Type B pancreatic cell (in vitro differentiated cells): ENCODE data around the gene ALDOA. TPM values are rescaled to one million over a fixed set of nuclear protein-coding genes. Genes with fewer than 3 reads are reported as not detected.

Experiments
- DNase-seq: peaks from one replicate; pipeline ENCODE4 v3.0.0; 2021; ENCODE audit warnings: mixed read lengths; ENCODE audit not compliant: unreplicated experiment; ENCODE audit errors: extremely low spot score
- H3K27ac Mint-ChIP-seq: 2 replicates; pipeline ENCODE4 v1.8.0; 2021; ENCODE audit warnings: mild to moderate bottlenecking, mixed read lengths
- H3K27me3 Mint-ChIP-seq: 2 replicates; pipeline ENCODE4 v1.8.0; 2021; ENCODE audit warnings: mixed read lengths
- H3K36me3 Mint-ChIP-seq: 2 replicates; pipeline ENCODE4 v1.8.0; 2021; ENCODE audit warnings: mixed read lengths
- H3K4me1 Mint-ChIP-seq: one replicate; pipeline ENCODE4 v1.8.0; 2021; ENCODE audit warnings: mixed read lengths; ENCODE audit not compliant: unreplicated experiment
- H3K4me3 Mint-ChIP-seq: 2 replicates; pipeline ENCODE4 v1.8.0; 2021; ENCODE audit warnings: mild to moderate bottlenecking, mixed read lengths
- H3K9me3 Mint-ChIP-seq: 2 replicates; pipeline ENCODE4 v1.8.0; 2021; ENCODE audit warnings: mixed read lengths
- CTCF ChIP-seq: fragments of 200-600 bp; sonication (generic); conservative IDR thresholded peaks from 2 replicates; pipeline ENCODE4 v1.5.0; 2021; ENCODE audit warnings: antibody characterized with exemption, mild to moderate bottlenecking
- total RNA-seq: library from RNA; stranded (reverse); gene quantifications from 2 replicates; pipeline ENCODE4 v1.2.1, GENCODE V29; 2021; ENCODE audit warnings: low replicate concordance

ALDOA gene
- total RNA-seq, 1 donor from 2014 or later: 620 TPM

GRCh38 chr16:30054451-30054850 is 11.1 kb upstream of the ALDOA start:
- Mint-ChIP-seq H3K36me3 (no peaks in the 10 kb centered on the region), H3K4me1 (peaks cover 22% of the 10 kb centered on the region), H3K27me3 (no peaks in the 10 kb centered on the region), H3K27ac (no peak overlapping the region), H3K4me3 (peak overlapping the region; percentile 82), H3K9me3 (no peaks in the 10 kb centered on the region)
- no peak for TF ChIP-seq CTCF
- DNase-seq: no peak

GRCh38 chr16:30054959-30055553 is 10.5 kb upstream of the ALDOA start:
- Mint-ChIP-seq H3K4me1 (peaks cover 22% of the 10 kb centered on the region), H3K27me3 (no peaks in the 10 kb centered on the region), H3K27ac (peak overlapping the region; percentile 74), H3K36me3 (no peaks in the 10 kb centered on the region), H3K9me3 (no peaks in the 10 kb centered on the region), H3K4me3 (peak overlapping the region; percentile 82)
- TF ChIP-seq CTCF: peak; percentile 67
- DNase-seq: no peak

GRCh38 chr16:30060346-30060745 is 5.2 kb upstream of the ALDOA start:
- Mint-ChIP-seq H3K9me3 (no peaks in the 10 kb centered on the region), H3K36me3 (peaks cover 4% of the 10 kb centered on the region), H3K27me3 (no peaks in the 10 kb centered on the region), H3K4me3 (peak overlapping the region; percentile 27), H3K27ac (peak overlapping the region; percentile 70), H3K4me1 (peaks cover 9% of the 10 kb centered on the region)
- DNase-seq: no peak
- no peak for TF ChIP-seq CTCF

GRCh38 chr16:30060836-30061554 is 4.6 kb upstream of the ALDOA start:
- no peaks in the 10 kb centered on the region for H3K27me3 Mint-ChIP-seq
- H3K4me1 Mint-ChIP-seq: peaks cover 8% of the 10 kb centered on the region
- H3K4me3 Mint-ChIP-seq: peak overlapping the region; percentile 32
- DNase-seq: no peak
- TF ChIP-seq CTCF: no peak
- peak overlapping the region; percentile 70 for H3K27ac Mint-ChIP-seq
- no peaks in the 10 kb centered on the region for H3K9me3 Mint-ChIP-seq
- peaks cover 4% of the 10 kb centered on the region for H3K36me3 Mint-ChIP-seq

GRCh38 chr16:30063278-30063892 is 2.2 kb upstream of the ALDOA start:
- Mint-ChIP-seq H3K27me3 (no peaks in the 10 kb centered on the region), H3K4me1 (peaks cover 17% of the 10 kb centered on the region), H3K4me3 (peak overlapping the region; percentile 92), H3K9me3 (no peaks in the 10 kb centered on the region), H3K36me3 (peaks cover 13% of the 10 kb centered on the region), H3K27ac (peak overlapping the region; percentile 96)
- DNase-seq: no peak
- TF ChIP-seq CTCF: no peak
